ENCODE data around the gene SUCLG1.
A peak's percentile ranks its signal among the peaks of the same experiment; 100 is the strongest.

Gene SUCLG1

GRCh38 chr2:84459944-84460429 lies 907 bp upstream of the SUCLG1 start:
- DNase-seq (ENCODE audit: low read depth in 1 of 2, low spot score in 1 of 2) = peak in 1 of 2 experiments; percentile 14
- H3K4me3 ChIP-seq (replicated peaks; ENCODE audit: insufficient read depth, low read length) = peak overlapping the region; percentile 93
- H3K27ac ChIP-seq (replicated peaks) = peak overlapping the region; percentile 97
- TF ChIP-seq SPI1 (IDR thresholded peaks at IDR 0.05; ENCODE audit: borderline replicate concordance, low read depth) (no peak; the same call in 1 of the 2 replicates), POLR2AphosphoS5 (IDR thresholded peaks at IDR 0.05; ENCODE audit: low read depth) (no peak), CTCF (IDR thresholded peaks at IDR 0.05; ENCODE audit: insufficient read depth, low read length) (no peak), GABPA (IDR thresholded peaks at IDR 0.05; ENCODE audit: low read depth) (no peak), REST (IDR thresholded peaks at IDR 0.05; ENCODE audit: insufficient replicate concordance, low read depth) (no peak)
- H3K27me3 ChIP-seq (ENCODE audit: insufficient read depth, poor library complexity, severe bottlenecking) = no peaks in the 10 kb centered on the region

DNA sequence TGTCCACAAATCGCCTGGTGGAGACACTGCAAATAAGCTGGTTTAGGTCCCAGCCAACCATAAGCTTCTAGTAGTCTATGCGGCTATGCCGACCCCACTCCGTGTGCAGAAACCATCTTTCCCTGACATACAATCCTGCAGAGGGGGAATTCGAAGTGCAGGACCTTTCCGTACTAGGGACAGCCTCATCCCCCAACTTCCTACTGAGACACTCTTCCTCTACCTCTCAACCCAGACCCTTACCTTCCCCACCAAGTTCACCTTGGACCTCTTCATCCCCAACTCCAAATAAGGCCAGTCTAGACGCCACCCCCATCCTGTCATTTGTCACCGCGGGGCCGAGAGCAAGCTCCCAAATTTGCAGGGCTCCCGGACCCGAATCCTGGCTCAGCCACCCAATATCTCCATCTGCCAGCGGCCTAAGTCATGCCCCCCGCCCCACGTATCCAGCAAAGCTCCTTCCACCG lies 496 bp downstream of the SUCLG1 start:
- Histone ChIP-seq H3K27ac (replicated peaks) (peak overlapping the region; percentile 97), H3K4me3 (replicated peaks; ENCODE audit: insufficient read depth, low read length) (peak overlapping the region; percentile 93), H3K27me3 (ENCODE audit: insufficient read depth, poor library complexity, severe bottlenecking) (no peaks in the 10 kb centered on the region)
- peak in 1 of 2 experiments; percentile 18 for DNase-seq (ENCODE audit: low read depth in 1 of 2, low spot score in 1 of 2)
- TF ChIP-seq REST (IDR thresholded peaks at IDR 0.05; ENCODE audit: insufficient replicate concordance, low read depth) (no peak), POLR2AphosphoS5 (IDR thresholded peaks at IDR 0.05; ENCODE audit: low read depth) (no peak), SPI1 (IDR thresholded peaks at IDR 0.05; ENCODE audit: borderline replicate concordance, low read depth) (no peak), CTCF (IDR thresholded peaks at IDR 0.05; ENCODE audit: insufficient read depth, low read length) (no peak), GABPA (IDR thresholded peaks at IDR 0.05; ENCODE audit: low read depth) (no peak)

DNA sequence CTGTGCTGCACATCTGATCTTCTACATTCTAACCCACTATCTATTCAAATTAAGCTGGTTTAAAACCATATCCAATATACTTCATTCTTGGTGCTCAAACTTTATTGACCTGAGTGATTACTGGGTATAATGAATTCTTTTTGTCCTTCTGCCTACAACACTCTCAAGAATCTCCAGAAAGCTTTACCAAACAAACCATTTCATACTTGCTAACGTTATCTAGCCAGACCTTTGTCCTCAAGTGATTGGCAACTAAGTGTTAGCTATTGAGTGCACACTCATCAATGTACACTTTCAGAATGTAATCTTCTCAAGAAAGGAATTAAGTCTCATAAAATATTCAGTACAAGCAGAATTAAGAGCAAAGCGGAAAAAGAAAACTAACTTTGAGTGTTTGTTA lies 1.4 kb downstream of the SUCLG1 start:
- no peak for TF ChIP-seq REST (IDR thresholded peaks at IDR 0.05; ENCODE audit: insufficient replicate concordance, low read depth)
- TF ChIP-seq GABPA (IDR thresholded peaks at IDR 0.05; ENCODE audit: low read depth) = no peak
- no peak for TF ChIP-seq SPI1 (IDR thresholded peaks at IDR 0.05; ENCODE audit: borderline replicate concordance, low read depth)
- TF ChIP-seq POLR2AphosphoS5 (IDR thresholded peaks at IDR 0.05; ENCODE audit: low read depth) = no peak
- no peak for TF ChIP-seq CTCF (IDR thresholded peaks at IDR 0.05; ENCODE audit: insufficient read depth, low read length)
- no peak overlapping the region for H3K4me3 ChIP-seq (replicated peaks; ENCODE audit: insufficient read depth, low read length)
- no peak overlapping the region for H3K27ac ChIP-seq (replicated peaks)
- no peak for DNase-seq (ENCODE audit: low read depth in 1 of 2, low spot score in 1 of 2)
- H3K27me3 ChIP-seq (ENCODE audit: insufficient read depth, poor library complexity, severe bottlenecking) = no peaks in the 10 kb centered on the region

Data from HL-60 (cell line).